Adrenal gland (tissue), 5 donors: ENCODE measurements around the gene UBQLN3.

Source experiments
- CTCF ChIP-seq, 6 experiments: fragments of 450-650 bp in 4 of 6; fragments of 200-600 bp in 2 of 6; sonication (generic) in 1 of 6; IDR thresholded peaks; 1 replicate in 5 of 6; 2 replicates in 1 of 6; pipeline versions ENCODE4 v1.5.1 to v1.8.0; 2016 to 2021; ENCODE audit warnings: antibody characterized with exemption in 6 of 6, mild to moderate bottlenecking in 2 of 6, moderate library complexity in 1 of 6
- POLR2A ChIP-seq, 2 donors: fragments of 450-650 bp; IDR thresholded peaks; one replicate each; pipeline ENCODE4 v1.6.1; 2017; ENCODE audit warnings: antibody characterized with exemption in 2 of 2, mild to moderate bottlenecking in 2 of 2, moderate library complexity in 1 of 2
- donor health status: DM: no; HTN: no; CAD: no.

DNA sequence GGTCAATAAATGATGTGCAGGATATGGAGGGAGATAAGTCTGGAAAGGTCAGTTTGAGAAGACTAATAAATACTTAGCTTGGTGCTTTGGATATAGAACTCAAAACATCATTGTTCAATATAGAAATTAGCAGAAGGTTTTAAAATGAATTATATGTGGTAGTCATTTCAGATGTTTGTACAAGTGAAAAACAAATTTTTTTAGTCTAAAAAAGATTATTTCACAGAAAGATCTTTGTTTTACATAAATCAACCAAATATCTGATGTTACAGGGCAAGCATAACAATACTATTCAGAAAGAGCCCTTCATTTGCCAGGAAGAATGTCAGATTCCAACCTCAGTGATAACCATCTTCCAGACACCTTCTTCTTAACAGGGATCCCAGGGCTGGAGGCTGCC is 21.4 kb downstream of the UBQLN3 start, which contains the start of gene OR52D1:
- TF ChIP-seq CTCF (IDR thresholded peaks at IDR 0.05) (no peak), POLR2A (IDR thresholded peaks at IDR 0.05) (no peak)
